NT2/D1 (cell line): Measurements from ENCODE around the gene POR.

Experiments
- SUZ12 ChIP-seq: IDR thresholded peaks from 2 replicates; pipeline ENCODE4 v1.6.1; 2011; ENCODE audit not compliant: insufficient read length, insufficient read depth; ENCODE audit errors: extremely low read depth
- YY1 ChIP-seq: IDR thresholded peaks from 2 replicates; pipeline ENCODE4 v1.6.1; 2011; ENCODE audit not compliant: insufficient read length, insufficient read depth
- ZNF274 ChIP-seq: IDR thresholded peaks from 2 replicates; pipeline ENCODE4 v1.6.1; 2011; ENCODE audit warnings: mild to moderate bottlenecking, low read depth, low read length

DNA sequence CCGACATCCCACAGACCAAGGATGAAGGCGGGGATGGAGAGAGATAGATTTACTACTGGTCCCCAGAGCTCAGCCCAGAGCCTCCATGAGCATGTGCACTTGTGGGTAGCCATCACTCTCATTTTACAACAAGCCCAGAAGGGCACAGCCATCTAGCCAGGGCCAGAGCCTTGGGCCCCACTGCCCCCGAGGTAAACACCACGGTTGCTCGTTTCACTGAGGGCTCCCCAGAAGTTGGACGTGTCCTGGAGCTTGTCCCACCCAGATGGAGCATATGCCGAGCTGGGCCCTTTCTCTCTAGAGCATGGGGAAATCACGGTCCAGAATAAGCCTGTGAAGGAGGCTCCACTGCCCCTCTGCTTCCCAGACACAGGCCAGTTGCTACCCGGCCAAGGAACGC, 88.4 kb downstream of the POR start:
- TF ChIP-seq SUZ12 (no peak), ZNF274 (no peak), YY1 (no peak)
